H1 (cell line): ENCODE results near the gene RARA.

Experiments
- CEBPB ChIP-seq: IDR thresholded peaks from 2 replicates; pipeline ENCODE4 v1.6.1; 2012; ENCODE audit warnings: low read depth, low read length
- CHD1 ChIP-seq: IDR thresholded peaks from 2 replicates; pipeline ENCODE4 v1.6.1; 2012; ENCODE audit warnings: low read depth, low read length, improper control_type of control experiment
- EGR1 ChIP-seq: IDR thresholded peaks from 2 replicates; pipeline ENCODE4 v1.6.1; 2011; ENCODE audit warnings: low read depth, low read length, borderline replicate concordance
- EZH2 ChIP-seq: fragments of 200-600 bp; sonication (generic); IDR thresholded peaks from 2 replicates; pipeline ENCODE4 v1.7.1; 2012; ENCODE audit warnings: low read depth, mild to moderate bottlenecking, moderate library complexity, low read length, inconsistent platforms; ENCODE audit not compliant: severe bottlenecking
- JUN ChIP-seq: IDR thresholded peaks from 2 replicates; pipeline ENCODE4 v1.6.1; 2011; ENCODE audit warnings: low read depth, mild to moderate bottlenecking, improper control_type of control experiment, low read length
- SP1 ChIP-seq: IDR thresholded peaks from 2 replicates; pipeline ENCODE4 v1.6.1; 2011; ENCODE audit warnings: low read depth, low read length
- SUZ12 ChIP-seq: fragments of 200-600 bp; sonication (generic); IDR thresholded peaks from 2 replicates; pipeline ENCODE4 v1.6.1; 2012; ENCODE audit warnings: mild to moderate bottlenecking, inconsistent platforms, low read length, moderate library complexity, mixed read lengths
- ZNF274 ChIP-seq: IDR thresholded peaks from 2 replicates; pipeline ENCODE4 v1.7.0; 2012; ENCODE audit warnings: low read length, borderline replicate concordance; ENCODE audit errors: extremely low read depth
- TF ChIP-seq, protein P1 (sequence below), 3 experiments: IDR thresholded peaks; 1 replicate in 2 of 3; 2 replicates in 1 of 3; pipeline versions ENCODE4 v1.5.1 to v1.6.1; 2011; ENCODE audit warnings: low read length in 3 of 3, mild to moderate bottlenecking in 3 of 3, inconsistent platforms in 2 of 3, low read depth in 1 of 3, moderate library complexity in 1 of 3; ENCODE audit not compliant: insufficient read depth in 1 of 3; ENCODE audit errors: control extremely low read depth in 1 of 3
- TF ChIP-seq, protein P2 (sequence below): IDR thresholded peaks from 2 replicates; pipeline ENCODE4 v1.6.1; 2012; ENCODE audit warnings: inconsistent platforms

DNA sequence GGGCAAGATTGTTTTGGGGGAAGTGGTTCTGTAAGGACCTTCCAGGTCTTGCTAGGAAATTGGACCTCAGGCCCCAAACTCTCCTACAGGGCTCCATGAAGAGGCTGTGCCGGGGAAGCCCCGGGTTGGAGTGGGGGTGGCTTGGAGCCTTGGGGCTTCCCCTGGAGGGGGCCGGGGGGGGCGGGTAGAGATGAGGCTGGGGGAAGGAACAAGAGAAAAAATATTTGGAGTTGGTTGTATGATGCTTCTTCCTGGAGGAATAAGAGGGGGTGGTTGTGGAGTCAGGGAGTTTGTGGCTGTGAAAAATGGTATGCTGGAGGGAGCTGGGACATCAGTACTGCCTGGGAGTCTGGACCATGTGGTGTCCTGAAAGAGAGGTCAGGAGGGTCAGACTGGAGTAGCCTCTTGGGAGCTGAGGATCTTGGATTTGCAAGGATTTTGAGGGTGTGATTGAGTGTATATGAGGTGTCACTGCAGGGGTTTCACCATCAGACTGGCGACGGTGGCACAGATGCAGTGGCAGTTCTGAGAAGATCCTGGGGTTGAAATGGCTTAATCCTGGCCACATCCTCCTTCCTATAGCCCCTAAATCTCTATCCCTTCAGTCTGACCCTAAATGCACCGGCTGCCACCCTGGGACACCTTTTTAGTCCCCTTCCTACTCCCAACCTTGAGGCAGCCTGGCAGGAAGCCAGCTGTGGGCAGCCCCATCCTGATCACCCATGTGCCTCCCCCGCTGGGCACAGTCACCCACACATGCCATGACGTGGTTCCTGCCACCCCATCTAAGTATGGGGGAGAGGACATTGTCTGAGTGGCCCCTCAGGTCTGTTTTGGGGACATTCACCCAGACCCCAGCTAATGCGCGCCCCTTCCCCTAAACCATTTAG lies 10.9 kb downstream of the RARA start:
- TF ChIP-seq CEBPB (no peak), EZH2 (no peak), ZNF274 (no peak), EGR1 (no peak), SUZ12 (no peak), CHD1 (no peak), JUN (no peak), SP1 (no peak)
- TF ChIP-seq, protein P1, sequence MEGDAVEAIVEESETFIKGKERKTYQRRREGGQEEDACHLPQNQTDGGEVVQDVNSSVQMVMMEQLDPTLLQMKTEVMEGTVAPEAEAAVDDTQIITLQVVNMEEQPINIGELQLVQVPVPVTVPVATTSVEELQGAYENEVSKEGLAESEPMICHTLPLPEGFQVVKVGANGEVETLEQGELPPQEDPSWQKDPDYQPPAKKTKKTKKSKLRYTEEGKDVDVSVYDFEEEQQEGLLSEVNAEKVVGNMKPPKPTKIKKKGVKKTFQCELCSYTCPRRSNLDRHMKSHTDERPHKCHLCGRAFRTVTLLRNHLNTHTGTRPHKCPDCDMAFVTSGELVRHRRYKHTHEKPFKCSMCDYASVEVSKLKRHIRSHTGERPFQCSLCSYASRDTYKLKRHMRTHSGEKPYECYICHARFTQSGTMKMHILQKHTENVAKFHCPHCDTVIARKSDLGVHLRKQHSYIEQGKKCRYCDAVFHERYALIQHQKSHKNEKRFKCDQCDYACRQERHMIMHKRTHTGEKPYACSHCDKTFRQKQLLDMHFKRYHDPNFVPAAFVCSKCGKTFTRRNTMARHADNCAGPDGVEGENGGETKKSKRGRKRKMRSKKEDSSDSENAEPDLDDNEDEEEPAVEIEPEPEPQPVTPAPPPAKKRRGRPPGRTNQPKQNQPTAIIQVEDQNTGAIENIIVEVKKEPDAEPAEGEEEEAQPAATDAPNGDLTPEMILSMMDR (IDR thresholded peaks at IDR 0.05; ENCODE audit: control extremely low read depth in 1 of 3, insufficient read depth in 1 of 3, low read depth in 1 of 3, low read length in 3 of 3), result no peak
- TF ChIP-seq, protein P2, sequence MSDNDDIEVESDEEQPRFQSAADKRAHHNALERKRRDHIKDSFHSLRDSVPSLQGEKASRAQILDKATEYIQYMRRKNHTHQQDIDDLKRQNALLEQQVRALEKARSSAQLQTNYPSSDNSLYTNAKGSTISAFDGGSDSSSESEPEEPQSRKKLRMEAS, result no peak
